Ammon's horn (tissue), 1 donor: ENCODE results near the gene MYO9B.
"Not testable (repeated sequence)": the region's sequence is repeated elsewhere in the genome, so short reads cannot be mapped to it uniquely, and the experiment has no call there.

ENCODE experiments used
- DNase-seq: peaks from one replicate; pipeline ENCODE4 v3.0.0-alpha.2; 2016; ENCODE audit warnings: low spot score

Gene MYO9B

DNA sequence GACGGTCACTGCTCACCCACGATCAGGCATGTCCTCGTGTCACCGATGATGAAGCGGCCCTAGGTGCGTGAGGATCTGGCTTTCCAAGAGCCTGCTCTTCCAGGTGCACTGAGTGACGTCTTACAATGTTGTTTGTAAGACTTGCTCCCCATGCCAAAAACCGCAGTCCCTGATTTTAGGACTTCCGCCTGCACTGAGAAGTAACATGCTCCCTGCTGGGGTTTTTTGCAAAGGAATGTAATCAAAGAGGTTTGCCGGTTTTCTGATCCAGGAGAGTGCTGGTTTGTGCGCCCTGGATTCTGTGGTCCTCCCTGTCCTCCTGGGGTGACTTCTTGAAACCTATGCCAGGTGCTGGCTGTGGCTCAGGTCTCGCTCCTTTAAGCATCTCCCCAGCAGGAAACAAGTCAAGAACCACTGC lies 38.8 kb downstream of the MYO9B start:
- no peak for DNase-seq

DNA sequence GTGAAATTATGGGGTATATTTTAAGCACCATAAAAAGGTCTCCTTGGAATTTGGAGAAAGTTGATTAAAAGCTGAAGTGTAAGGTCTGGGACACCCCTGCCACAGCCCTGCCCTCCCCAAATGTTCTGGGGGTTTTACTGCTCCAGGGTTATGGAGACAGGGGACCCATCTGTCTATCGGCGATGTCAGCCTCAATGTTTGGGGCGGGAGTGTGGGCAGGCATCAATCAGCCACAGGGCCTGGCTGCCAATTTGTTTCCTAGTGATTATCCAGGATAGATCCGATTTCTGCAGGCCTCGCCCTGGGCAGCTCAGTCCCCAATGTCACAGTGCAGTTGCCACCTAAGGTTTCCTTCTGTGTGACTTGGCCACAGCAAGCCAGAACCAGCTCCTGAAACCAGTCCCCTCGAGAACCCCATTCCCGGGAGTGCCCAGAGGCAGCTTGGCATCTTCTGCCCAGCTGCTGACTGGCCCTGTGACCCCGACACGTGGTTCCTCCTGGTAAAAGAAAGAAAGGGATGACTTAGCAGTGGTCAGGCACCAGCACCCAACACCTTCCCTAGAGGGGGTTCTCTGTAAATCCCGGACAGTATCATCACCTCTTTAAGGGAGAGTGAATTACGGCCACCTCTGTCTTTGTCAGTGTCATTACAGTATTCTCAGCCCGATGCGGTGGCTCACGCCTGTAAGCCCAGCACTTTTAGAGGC lies 41.6 kb downstream of the MYO9B start:
- no peak for DNase-seq

DNA sequence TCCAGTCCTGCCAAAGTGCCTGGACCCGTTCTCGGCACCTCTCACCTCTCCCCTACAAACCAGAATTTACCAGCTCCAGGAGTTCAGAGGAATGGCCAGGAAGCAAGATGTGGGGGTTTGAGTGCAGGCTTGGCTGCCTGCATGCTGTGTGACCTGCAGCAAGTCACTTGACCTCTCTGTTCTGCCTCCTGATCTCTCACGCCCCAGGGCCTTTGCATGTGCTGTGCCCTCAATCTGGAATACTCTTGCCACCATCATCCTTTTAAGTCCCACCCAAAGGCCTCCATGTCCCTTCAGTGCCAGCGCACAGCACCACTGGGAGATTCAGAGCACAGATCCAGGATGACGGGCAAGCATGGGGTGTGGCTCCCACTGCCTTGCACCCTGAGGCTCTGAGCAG lies 43.4 kb downstream of the MYO9B start:
- no peak for DNase-seq

DNA sequence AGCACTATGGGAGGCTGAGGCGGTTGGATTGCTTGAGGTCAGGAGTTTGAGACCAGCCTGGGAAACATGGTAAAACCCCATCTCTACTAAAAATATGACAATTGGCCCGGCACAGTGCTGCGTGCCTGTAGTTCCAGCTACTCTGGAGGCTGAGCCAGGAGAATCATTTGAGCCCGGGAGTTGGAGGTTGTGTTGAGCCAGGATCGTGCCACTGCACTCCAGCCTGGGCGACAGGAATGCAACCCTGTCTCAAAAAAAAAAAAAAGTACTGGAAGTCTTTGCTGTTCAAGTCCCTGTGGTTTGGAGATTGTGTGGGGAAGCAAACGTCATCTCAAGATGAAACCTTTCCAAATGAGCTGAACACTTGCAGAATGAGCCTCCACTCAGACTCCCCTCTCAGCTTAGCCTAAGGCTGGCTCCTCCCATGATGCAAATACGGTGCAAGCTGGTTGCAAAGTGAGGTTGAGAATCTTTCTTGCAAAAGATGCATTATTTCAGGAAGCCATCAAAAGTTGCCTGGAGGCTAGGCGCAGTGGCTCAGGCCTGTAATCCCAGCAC lies 46.2 kb downstream of the MYO9B start:
- no peak for DNase-seq

DNA sequence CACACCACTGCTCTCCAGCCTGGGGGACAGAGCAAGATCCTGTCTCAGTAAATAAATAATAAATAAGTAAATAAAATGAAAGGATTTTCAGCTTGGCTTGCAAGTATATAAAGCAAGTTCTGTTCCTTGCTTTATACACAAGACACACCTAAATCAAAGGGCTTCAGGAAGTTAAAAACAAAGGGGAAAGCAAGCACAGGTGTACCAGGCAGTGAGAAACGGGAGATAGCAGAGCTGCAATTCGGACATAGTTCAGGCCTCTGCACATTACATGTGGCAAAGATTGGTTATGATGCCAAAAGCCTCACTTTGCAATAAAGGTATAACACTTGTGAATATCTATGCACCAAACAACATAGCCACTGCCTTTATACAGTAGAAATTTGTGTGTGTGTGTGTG lies 47.5 kb downstream of the MYO9B start:
- no peak for DNase-seq

DNA sequence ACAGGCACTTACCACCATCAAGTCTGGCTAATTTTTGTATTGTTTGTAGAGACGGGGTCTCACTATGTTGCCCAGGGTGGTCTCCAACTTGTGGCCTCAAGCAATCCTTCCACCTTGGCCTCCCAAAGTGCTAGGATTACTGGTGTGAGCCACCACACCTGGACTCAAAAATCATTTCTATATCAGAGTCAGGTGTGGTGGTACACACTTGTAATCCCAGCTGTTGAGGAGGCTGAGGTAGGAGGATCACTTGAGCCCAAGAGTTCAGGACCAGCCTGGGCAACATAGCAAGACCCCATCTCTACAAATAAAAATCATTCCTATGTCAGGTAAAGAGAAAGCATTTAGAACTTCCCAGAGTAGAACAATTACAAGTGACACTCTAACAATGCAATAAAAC lies 48.4 kb downstream of the MYO9B start:
- DNase-seq: no peak

DNA sequence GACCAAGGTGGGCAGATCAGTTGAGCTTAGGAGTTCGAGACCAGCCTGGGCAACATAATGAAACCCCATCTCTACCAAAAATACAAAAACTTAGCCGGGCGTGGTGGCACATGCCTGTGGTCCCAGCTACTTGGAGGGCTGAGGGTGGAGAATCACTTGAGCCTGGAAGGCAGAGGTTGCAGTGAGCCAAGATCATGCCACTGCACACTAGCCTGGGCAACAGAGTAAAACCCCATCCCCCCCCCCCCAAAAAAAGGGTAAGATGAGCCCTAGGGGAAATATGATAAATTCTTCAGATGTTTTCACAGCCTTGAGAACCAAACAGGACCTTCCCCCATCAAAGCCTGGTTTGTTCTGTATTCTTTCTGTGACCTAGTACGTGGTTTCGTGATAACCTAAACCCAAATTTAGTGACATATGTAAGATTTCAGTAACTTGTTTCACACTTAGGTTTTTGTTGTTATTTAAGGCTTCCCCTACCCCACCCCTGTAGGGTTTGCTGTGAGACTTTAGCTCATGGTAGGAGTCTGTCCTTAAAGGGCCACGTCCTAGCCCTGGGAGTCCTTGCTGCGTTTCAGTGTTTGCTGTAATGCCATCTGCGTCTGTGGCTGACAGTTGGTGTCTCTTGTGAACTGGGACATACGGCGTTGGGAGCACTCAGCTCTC lies 49.6 kb downstream of the MYO9B start:
- DNase-seq: no peak

DNA sequence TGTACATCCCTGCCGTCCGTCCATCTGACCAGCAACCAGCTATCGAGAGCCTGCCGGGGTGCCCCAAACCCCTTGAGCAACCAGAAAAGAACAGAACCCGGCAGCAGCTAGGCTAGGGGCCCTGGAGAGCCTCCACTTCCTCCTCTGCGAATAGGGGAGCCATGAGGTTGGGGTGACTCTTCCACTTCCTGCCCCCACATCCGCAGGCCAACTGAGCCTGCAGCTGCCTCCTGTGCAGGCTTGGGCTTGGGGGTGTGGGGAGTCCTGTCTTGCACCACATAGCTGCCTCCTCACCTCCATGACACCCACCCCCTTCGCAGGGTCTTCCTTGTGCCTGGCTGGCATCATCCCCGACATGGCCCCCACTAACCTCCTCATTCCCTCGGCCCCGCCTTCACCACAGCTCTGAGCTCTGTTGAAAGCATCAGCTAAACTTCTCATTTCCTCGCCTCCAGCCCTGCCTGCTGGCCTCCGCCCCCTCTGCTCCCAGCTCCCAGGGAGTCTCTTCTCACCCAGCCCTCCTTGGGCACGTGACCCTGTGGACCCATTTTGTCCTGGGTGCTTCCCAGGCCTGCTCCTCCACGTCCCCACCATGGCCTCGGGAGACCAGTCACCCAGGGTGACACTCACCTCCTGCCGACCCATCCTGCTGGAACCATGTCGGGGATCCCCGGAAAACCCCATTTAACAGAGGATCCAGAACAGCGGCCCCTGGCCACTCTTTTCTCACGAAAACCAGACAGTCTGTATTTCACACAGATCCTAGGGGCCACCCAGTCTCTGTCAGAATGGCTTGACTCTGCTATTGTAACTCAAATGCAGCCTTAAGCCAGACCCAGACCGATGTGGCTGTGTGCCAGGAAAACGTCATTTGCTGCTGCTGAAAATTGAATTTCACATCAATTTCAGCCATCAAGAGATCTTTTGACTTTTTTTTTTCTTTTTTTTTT lies 50.4 kb downstream of the MYO9B start:
- peak; percentile 75 for DNase-seq

DNA sequence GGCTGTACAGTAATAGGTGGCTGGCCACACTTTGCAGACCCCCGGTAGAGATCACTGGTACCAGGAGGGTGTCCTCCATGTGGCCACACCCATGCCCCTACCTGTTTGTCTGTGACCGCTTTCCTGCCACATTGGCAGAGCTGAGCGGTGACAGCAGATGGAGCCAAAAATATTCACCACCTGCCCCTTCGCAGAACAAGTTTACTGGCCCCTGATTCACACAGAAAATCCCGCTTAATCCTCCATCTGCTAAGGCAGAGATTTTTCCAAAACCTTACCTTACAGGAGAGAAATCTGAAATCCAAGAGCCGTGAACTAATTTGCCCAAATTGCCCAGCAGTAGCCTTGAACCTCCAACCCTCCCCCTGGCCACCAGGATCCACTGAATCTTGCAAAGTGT lies 52.1 kb downstream of the MYO9B start:
- DNase-seq: no peak

DNA sequence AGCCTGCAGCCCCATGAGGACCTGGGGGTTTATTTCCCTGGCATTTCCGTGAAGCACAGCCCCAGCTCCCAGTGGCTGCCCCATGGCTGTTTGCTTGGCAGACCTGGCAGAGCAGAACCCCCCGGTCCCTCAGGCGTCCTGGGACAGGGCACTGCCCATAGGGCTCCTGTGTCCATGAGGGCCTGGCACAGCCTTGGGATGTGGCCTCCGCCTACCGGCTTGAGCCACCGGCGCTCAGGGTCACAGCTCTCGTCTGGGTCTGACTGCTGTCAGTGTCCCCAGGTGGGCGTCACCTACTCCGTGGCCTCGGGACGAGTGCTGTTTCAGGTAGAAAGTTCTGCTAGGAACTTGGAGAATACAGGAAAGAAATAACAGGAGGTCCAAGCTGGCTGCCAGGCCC lies 52.8 kb downstream of the MYO9B start:
- DNase-seq: no peak

DNA sequence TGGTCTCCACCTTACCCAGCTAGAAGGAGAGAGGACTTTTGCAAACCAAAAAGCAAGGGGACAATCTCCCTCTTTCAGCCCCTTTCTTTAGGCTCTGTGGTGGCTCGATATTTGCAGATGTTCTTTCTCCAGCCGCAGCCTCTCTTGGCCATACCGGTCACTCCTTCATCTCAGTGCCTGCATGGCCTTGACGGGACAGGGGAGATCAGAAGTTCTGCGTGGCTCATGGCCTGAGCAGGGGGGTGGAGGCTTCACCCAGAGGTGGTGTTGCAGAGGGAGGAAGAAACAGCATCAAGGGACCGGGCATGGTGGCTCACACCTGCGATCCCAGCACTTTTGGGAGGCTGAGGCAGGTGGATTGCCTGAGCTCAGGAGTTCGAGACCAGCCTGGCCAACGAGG lies 53.2 kb downstream of the MYO9B start:
- no peak for DNase-seq

DNA sequence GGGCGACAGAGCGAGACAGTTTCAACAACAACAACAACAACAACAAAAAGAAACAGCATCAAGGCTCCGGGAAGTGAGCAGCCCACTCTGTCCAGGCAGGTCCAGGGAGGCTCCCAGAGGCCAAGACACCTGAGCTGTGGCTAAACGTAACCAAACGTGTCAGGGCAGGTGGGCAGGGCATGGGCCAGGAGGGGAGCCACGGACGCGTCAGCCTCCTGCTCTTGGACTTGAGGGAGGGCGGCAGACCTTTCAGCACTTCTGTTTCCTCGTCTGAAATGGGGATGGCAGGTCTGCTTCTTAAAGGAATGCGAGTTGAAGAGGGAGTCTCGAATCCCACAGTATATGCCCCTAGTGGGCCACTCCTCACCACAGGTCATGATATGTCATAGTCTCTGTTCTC lies 53.8 kb downstream of the MYO9B start:
- no peak for DNase-seq

DNA sequence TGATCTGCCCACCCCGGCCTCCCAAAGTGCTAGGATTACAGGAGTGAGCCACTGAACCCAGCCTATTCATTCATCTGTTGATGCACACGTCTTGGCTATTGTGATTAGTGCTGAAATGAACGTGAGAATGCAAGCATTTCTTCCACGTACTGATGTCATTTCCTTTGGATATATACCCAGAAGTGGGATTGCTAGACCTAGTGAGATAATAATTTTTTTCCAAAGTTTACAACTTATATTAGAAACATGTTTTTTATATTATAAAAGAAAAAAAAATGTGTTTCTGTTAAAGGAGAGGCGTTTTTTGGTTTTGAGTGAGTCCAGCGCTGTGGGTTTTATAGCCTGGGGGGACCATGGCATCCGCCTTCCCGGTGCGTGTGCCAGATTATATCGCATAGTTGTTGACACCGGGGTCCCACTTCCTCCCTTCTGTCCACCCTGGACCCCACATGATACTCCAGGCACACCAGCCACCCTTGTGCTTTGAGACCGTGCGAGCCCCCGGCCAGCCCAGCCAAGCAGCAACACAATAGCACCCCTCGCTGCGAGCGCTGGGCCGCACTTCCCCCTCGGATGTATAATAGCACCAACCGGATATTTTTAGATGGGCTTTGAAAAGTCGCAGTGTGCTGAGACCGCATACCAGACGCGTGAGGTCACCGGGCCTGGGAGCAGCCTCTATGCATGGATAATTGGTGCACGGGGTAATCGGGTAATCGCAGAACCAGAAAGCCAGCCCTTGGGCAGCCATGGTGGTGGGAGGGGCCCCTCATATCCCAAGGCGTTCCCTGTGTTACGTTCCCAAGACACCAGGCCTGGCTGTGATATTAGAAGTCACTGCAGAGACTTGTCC lies 59.6 kb downstream of the MYO9B start:
- DNase-seq: peak; percentile 80

DNA sequence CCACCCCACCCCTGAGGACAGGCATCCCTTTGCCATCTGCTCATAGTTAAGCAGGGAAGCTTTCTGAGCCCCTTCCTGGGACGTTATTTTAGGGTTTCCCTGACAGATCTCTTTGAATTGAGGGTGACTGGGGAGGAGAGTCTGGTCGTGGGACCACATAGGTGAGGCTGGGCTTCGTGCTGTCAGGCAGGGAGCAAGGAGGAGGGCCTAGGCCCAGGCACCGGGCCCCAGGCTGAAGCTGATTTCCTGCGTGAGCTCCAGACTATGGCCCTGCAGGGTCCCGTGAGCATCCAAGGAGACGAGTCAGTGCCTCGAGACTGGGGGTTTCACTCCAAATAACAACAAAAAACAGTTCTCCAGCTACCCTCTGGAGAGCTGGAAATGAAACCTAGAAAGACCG lies 60.4 kb downstream of the MYO9B start:
- DNase-seq: no peak

DNA sequence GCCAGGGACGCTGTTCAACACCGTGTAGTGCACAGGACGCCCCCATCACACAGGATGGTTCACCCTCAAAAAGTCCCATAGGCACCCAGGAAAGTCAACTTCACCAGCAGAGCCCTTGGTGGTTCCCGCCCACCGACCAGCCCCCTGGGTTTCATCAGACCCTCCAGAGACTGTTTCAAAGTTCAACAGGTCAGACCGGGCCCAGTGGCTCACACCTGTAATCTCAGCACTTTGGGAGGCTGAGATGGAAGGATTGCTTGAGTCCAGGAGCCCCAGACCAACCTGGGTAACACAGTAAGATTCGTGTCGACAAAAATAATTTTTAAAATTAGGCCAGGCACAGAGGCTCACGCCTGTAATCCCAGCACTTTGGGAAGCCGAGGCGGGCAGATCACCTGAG lies 61.0 kb downstream of the MYO9B start:
- DNase-seq: no peak

DNA sequence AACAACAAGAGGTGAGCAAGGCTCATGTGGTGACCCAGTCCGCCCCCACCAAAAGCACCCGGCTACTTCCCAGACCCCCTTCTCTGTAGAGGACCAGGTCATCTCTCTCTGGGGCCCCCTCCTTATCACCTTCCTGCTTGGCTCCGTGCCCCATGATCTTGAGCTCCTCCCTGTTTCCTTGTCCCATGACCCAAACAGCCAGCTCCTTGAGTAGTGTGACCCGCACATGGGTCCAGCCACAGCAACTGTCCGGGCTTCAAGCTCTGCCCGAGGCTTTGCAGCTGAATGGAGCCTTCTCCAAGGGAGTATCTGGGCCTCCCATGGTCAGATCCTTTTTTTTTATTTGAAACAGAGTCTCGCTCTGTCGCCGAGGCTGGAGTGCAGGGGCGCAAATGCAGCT lies 61.8 kb downstream of the MYO9B start:
- DNase-seq: no peak

DNA sequence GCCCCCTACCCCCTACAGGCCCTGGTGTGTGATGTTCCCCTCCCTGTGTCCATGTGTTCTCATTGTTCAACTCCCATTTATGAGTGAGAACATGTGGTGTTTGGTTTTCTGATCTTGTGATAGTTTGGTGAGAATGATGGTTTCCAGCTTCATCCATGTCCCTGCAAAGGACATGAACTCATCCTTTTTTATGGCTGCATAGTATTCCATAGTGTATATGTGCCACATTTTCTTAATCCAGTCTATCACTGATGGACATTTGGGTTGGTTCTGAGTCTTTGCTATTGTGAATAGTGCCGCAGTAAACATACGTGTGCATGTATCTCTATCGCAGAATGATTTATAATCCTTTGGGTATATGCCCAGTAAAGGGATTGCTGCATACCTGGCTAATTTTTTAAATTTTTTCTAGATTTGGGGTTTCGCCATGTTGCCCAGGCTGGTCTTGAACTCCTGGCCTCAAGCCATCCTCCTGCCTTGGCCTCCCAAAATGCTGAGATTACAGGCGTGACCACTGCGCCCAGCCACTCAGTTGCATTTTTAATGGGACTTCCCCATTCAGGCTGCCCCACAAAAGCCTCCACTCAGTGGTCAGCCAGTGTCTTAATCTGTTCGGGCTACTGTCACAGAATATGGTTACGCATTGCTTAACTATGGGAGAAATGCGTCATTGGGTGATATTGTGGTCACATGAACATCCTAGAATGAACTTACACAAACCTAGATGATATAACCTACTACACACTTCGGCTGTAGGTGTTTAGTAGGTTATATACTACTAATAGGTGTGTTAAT lies 62.7 kb downstream of the MYO9B start:
- DNase-seq: not testable (repeated sequence)

DNA sequence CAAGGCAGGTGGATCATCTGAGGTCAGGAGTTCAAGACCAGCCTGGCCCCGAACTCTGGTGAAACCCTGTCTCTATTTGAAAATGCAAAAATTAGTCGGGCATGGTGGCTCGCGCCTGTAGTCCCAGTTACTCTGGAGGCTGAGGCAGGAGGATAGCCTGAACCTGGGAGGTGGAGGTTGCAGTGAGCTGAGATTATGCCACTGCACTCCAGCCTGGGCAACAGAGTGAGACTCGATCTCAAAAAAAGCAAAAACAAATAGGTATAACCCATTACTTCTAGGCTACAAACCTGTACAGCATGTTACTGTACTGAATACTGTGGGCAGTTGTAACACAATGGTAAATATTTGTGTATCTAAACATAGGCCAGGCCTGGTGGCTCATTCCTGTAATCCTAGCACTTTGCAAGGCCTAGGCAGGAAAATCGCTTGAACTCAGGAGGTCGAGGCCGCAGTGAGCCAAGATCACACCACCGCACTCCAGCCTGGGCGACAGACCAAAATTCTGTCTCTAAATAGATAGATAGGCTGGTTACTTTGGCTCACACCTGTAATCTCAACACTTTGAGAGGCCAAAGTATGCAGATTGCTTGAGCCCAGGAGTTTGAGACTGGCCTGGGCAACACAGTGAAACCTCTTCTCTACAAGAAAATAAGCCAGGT lies 63.5 kb downstream of the MYO9B start:
- no peak for DNase-seq

DNA sequence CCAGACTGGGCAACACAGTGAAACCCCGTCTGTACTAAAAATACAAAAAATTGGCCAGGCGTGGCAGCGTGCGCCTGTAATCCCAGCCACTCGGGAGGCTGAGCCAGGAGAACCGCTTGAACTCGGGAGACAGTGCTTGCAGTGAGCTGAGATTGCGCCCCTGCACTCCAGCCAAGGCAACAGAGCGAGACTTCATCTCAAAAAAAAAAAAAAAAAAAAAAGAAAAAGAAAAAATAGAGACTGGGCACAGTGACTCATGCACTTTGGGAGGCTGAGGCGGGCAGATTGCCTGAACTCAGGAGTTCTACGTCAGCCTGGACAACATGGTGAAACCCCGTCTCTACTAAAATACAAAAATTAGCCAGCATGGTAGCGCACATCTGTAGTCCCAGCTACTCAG lies 69.2 kb downstream of the MYO9B start:
- DNase-seq: not testable (repeated sequence)
